ENCODE results near the gene RAB27A. TPM values are rescaled to one million over a fixed set of nuclear protein-coding genes. Genes with fewer than 3 reads are reported as not detected.
"Not testable (repeated sequence)": the region's sequence is repeated elsewhere in the genome, so short reads cannot be mapped to it uniquely, and the experiment has no call there.

Gene RAB27A
- total and polyA plus RNA-seq, 4 donors = 20.5 to 67.5 (median 44.5) TPM

DNA sequence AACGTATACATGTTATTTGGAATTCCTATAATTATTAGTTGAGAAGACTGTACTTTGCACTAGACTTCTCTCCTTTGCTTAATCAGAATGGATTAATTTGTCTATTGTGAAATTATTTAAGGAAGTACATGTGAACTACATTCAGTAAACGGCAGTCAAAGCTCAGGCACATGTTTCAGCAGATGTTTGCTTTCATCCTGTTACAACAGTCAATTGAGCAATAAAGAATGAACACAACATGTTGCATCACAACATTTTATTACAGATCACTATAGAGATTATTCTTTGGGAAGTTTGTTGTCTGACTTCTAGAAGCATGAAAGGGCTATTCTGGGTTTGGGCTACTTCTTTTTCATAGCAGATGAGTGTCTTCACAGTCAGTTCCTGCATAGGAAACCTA lies 39.2 kb downstream of the RAB27A start:
- H3K36me3 ChIP-seq (ENCODE audit: control insufficient read depth in 1 of 2, insufficient read depth in 2 of 2, low read length in 1 of 2) = peaks cover 0 to 2% of the 10 kb centered on the region in 2 donors
- H3K4me1 ChIP-seq (ENCODE audit: control insufficient read depth in 1 of 2, insufficient read depth in 2 of 2, low read length in 2 of 2) = no peaks in the 10 kb centered on the region
- intact Hi-C loops (cut with DNase I) = no loop called here
- 73 to 85% methylated on average over 2 of the region's 2 CpGs for WGBS, 2 donors
- no peak overlapping the region for H3K4me3 ChIP-seq (ENCODE audit: low read length in 2 of 2)
- no peaks in the 10 kb centered on the region for H3K27me3 ChIP-seq (ENCODE audit: control insufficient read depth in 1 of 2, insufficient read depth in 2 of 2, low read length in 1 of 2)
- ATAC-seq (ENCODE audit: low FRiP score) = no peak
- no peaks in the 10 kb centered on the region for H3K9me3 ChIP-seq (ENCODE audit: control insufficient read depth, low read length)
- no peak overlapping the region for H3K27ac ChIP-seq (ENCODE audit: low read depth in 1 of 2, low read length in 2 of 2)
- no peak for DNase-seq

DNA sequence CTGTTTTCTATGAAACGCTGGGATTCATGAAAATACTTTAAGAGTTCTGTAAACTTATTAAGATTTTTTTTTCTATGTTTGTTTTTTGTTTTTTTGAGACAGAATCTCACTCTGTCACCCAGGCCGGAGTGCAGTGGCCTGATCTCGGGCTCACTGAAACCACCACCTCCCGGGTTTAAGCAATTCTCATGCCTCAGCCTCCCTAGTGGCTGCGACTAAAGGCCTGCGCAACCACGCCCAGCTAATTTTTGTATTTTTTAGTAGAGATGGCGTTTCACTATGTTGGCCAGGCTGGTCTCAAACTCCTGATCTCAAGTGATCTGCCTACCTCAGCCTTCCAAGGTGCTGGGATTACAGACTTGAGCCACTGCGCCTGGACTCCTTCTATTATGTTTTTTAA lies 39.7 kb downstream of the RAB27A start:
- H3K27me3 ChIP-seq (ENCODE audit: control insufficient read depth in 1 of 2, insufficient read depth in 2 of 2, low read length in 1 of 2); ATAC-seq (ENCODE audit: low FRiP score); H3K4me3 ChIP-seq (ENCODE audit: low read length in 2 of 2); intact Hi-C loops (cut with DNase I); H3K27ac ChIP-seq (ENCODE audit: low read depth in 1 of 2, low read length in 2 of 2); DNase-seq; H3K4me1 ChIP-seq (ENCODE audit: control insufficient read depth in 1 of 2, insufficient read depth in 2 of 2, low read length in 2 of 2); H3K9me3 ChIP-seq (ENCODE audit: control insufficient read depth, low read length); H3K36me3 ChIP-seq (ENCODE audit: control insufficient read depth in 1 of 2, insufficient read depth in 2 of 2, low read length in 1 of 2): not testable (repeated sequence)
- WGBS, 2 donors = 95% methylated on average over 9 of the region's 9 CpGs

DNA sequence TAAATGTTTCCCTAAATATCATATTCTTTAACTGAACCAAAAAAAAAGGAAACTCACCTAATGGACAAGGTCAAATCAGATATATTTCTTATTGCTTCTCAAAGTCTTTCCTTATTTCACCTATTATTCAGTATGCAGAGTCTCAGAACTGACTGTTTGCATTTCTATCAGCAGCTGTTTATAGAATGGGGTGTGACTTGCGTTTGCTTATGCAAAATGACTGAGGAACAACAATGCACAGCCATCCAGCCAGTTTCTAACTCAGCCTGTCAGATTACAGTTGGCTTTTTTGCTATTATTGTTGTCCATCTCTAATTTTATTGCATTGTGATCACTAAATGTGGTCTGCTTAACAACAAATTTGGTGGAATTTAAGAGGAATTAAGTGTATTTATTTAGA lies 40.7 kb downstream of the RAB27A start:
- no peak for DNase-seq
- intact Hi-C loops (cut with DNase I) = no loop called here
- WGBS, 2 donors = 90 to 95% methylated on average over 1 of the region's 1 CpG
- Histone ChIP-seq H3K4me3 (ENCODE audit: low read length in 2 of 2) (no peak overlapping the region), H3K36me3 (ENCODE audit: control insufficient read depth in 1 of 2, insufficient read depth in 2 of 2, low read length in 1 of 2) (peaks cover 2 to 4% of the 10 kb centered on the region in 2 donors), H3K27me3 (ENCODE audit: control insufficient read depth in 1 of 2, insufficient read depth in 2 of 2, low read length in 1 of 2) (no peaks in the 10 kb centered on the region), H3K4me1 (ENCODE audit: control insufficient read depth in 1 of 2, insufficient read depth in 2 of 2, low read length in 2 of 2) (no peaks in the 10 kb centered on the region), H3K9me3 (ENCODE audit: control insufficient read depth, low read length) (no peaks in the 10 kb centered on the region), H3K27ac (ENCODE audit: low read depth in 1 of 2, low read length in 2 of 2) (no peak overlapping the region)
- ATAC-seq (ENCODE audit: low FRiP score) = no peak

DNA sequence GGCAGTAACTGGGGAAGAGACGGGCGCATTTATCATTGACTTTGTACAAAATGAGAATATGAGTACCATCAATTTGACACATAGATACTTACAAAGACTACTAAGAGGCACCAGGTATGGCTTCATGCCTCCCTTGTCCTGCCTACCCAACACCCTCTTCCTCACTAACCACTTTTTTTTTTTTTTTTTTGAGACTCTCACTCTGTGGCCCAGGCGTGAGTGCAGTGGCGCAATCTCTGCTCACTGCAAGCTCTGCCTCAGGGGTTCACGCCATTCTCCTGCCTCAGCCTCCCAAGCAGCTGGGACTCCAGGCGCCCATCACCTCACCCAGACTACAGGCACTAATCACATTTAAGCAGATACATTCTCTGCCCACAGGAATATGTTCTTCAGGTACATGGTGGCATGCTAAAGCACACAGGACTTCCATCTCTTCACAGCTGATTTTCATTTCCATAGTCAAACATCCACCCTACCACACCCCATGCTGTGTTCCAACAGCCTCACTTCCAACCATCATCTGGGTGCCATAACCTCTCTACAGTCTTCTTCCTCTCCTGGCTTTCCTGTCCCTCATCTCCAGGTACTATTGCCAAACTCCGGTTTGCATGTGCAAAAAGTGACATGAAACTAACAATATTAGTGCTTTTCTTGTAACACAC lies 41.7 kb downstream of the RAB27A start:
- 95 to 96% methylated on average over 7 of the region's 7 CpGs for WGBS, 2 donors
- Histone ChIP-seq H3K9me3 (ENCODE audit: control insufficient read depth, low read length) (no peaks in the 10 kb centered on the region), H3K27me3 (ENCODE audit: control insufficient read depth in 1 of 2, insufficient read depth in 2 of 2, low read length in 1 of 2) (no peaks in the 10 kb centered on the region), H3K36me3 (ENCODE audit: control insufficient read depth in 1 of 2, insufficient read depth in 2 of 2, low read length in 1 of 2) (peaks cover 2 to 4% of the 10 kb centered on the region in 2 donors), H3K27ac (ENCODE audit: low read depth in 1 of 2, low read length in 2 of 2) (no peak overlapping the region), H3K4me1 (ENCODE audit: control insufficient read depth in 1 of 2, insufficient read depth in 2 of 2, low read length in 2 of 2) (no peaks in the 10 kb centered on the region), H3K4me3 (ENCODE audit: low read length in 2 of 2) (no peak overlapping the region)
- intact Hi-C loops (cut with DNase I) = no loop called here
- ATAC-seq (ENCODE audit: low FRiP score) (no peak), DNase-seq (no peak)

DNA sequence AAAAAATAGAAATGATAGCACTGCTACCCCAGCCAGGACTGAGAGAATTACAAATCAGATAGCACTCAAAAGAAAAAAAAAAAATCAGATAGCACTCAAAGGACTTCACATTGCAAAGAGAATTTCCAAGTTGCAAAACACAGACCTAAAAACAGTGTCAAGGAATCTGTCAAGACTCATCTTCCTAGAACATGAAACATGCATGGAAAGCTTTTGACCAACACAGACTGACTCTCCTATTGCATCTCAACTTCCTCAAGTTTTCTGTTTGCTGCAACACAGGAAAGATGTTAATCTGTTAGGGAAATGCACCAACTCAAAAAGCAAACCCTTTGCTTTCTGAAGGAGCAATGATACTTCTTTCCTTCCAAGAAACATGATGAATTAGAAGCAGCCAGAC lies 42.3 kb downstream of the RAB27A start:
- Histone ChIP-seq H3K36me3 (ENCODE audit: control insufficient read depth in 1 of 2, insufficient read depth in 2 of 2, low read length in 1 of 2) (peaks cover 2 to 4% of the 10 kb centered on the region in 2 donors), H3K4me3 (ENCODE audit: low read length in 2 of 2) (no peak overlapping the region), H3K27me3 (ENCODE audit: control insufficient read depth in 1 of 2, insufficient read depth in 2 of 2, low read length in 1 of 2) (no peaks in the 10 kb centered on the region), H3K9me3 (ENCODE audit: control insufficient read depth, low read length) (no peaks in the 10 kb centered on the region), H3K4me1 (ENCODE audit: control insufficient read depth in 1 of 2, insufficient read depth in 2 of 2, low read length in 2 of 2) (no peaks in the 10 kb centered on the region), H3K27ac (ENCODE audit: low read depth in 1 of 2, low read length in 2 of 2) (no peak overlapping the region)
- intact Hi-C loops (cut with DNase I) = no loop called here
- DNase-seq (no peak), ATAC-seq (ENCODE audit: low FRiP score) (no peak)

DNA sequence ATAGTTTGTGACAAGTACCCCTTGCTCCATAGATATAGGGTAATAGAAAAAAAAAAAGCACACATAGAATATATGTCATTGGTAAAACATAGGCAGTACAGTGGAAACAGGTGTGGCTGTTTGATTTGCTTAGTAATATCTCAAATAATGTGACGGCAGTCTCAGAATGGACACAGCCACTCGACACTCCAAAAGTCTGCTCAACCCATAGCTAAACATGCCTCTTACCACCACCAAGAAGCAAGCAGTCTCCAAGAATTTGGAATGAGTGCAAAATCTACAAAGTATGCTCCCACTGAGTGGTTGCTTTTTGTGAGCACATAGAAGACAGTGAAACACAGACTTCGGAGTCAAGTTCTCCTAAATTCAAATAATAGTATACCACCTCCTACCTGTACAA lies 43.0 kb downstream of the RAB27A start:
- H3K36me3 ChIP-seq (ENCODE audit: control insufficient read depth in 1 of 2, insufficient read depth in 2 of 2, low read length in 1 of 2) = peaks cover 2 to 4% of the 10 kb centered on the region in 2 donors
- WGBS, 2 donors = 88 to 91% methylated on average over 3 of the region's 3 CpGs
- no peaks in the 10 kb centered on the region for H3K9me3 ChIP-seq (ENCODE audit: control insufficient read depth, low read length)
- no peaks in the 10 kb centered on the region for H3K27me3 ChIP-seq (ENCODE audit: control insufficient read depth in 1 of 2, insufficient read depth in 2 of 2, low read length in 1 of 2)
- no peaks in the 10 kb centered on the region for H3K4me1 ChIP-seq (ENCODE audit: control insufficient read depth in 1 of 2, insufficient read depth in 2 of 2, low read length in 2 of 2)
- no peak overlapping the region for H3K4me3 ChIP-seq (ENCODE audit: low read length in 2 of 2)
- DNase-seq (no peak), ATAC-seq (ENCODE audit: low FRiP score) (no peak)
- no peak overlapping the region for H3K27ac ChIP-seq (ENCODE audit: low read depth in 1 of 2, low read length in 2 of 2)
- intact Hi-C loops (cut with DNase I) = no loop called here

DNA sequence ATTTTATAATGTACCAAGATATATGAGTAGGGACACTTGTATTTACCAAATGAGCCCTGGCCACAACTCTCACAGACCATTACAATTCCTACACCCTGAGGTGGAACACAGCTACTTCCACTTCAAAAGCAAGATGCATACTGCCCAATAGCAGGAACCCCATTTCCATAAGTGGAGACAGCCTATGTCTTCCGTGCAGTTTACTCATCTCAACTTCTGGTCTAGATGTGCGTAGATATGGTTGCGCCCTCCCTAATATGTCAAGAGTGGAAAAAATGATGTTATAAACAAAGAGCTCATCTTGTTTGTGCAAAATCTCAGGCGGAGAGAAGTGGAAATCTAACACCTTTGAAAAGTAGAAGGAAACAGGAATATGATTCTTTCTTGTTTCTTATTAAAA lies 44.6 kb downstream of the RAB27A start:
- Histone ChIP-seq H3K4me1 (ENCODE audit: control insufficient read depth in 1 of 2, insufficient read depth in 2 of 2, low read length in 2 of 2) (no peaks in the 10 kb centered on the region), H3K4me3 (ENCODE audit: low read length in 2 of 2) (no peak overlapping the region), H3K9me3 (ENCODE audit: control insufficient read depth, low read length) (no peaks in the 10 kb centered on the region), H3K27me3 (ENCODE audit: control insufficient read depth in 1 of 2, insufficient read depth in 2 of 2, low read length in 1 of 2) (no peaks in the 10 kb centered on the region), H3K36me3 (ENCODE audit: control insufficient read depth in 1 of 2, insufficient read depth in 2 of 2, low read length in 1 of 2) (peaks cover 2 to 4% of the 10 kb centered on the region in 2 donors), H3K27ac (ENCODE audit: low read depth in 1 of 2, low read length in 2 of 2) (no peak overlapping the region)
- DNase-seq (no peak), ATAC-seq (ENCODE audit: low FRiP score) (no peak)
- intact Hi-C loops (cut with DNase I) = no loop called here
- 94% methylated on average over 4 of the region's 4 CpGs for WGBS, 2 donors

DNA sequence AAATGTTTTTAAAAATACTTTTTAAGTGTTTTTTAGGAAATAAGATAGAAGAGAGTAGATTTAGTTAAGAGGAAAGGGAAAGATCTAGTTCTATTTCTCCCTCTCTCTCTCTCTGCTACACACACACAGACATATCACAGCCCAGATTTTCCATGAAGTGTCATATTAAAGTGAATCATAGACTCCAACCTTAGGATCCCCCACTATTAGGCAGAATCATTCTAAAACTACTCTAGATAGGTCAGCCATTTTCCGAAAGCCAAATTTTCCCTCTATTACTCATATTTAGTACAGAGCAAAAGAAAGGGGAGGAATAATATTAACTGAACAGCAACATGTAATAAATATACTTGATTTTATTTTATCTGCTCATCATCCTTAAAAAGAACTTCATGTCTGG lies 47.7 kb downstream of the RAB27A start:
- intact Hi-C loops (cut with DNase I) = no loop called here
- no peaks in the 10 kb centered on the region for H3K4me1 ChIP-seq (ENCODE audit: control insufficient read depth in 1 of 2, insufficient read depth in 2 of 2, low read length in 2 of 2)
- no peaks in the 10 kb centered on the region for H3K27me3 ChIP-seq (ENCODE audit: control insufficient read depth in 1 of 2, insufficient read depth in 2 of 2, low read length in 1 of 2)
- no peaks in the 10 kb centered on the region for H3K9me3 ChIP-seq (ENCODE audit: control insufficient read depth, low read length)
- H3K27ac ChIP-seq (ENCODE audit: low read depth in 1 of 2, low read length in 2 of 2) = no peak overlapping the region
- ATAC-seq (ENCODE audit: low FRiP score) (no peak), DNase-seq (no peak)
- H3K4me3 ChIP-seq (ENCODE audit: low read length in 2 of 2) = no peak overlapping the region
- peaks cover 0 to 4% of the 10 kb centered on the region in 2 donors for H3K36me3 ChIP-seq (ENCODE audit: control insufficient read depth in 1 of 2, insufficient read depth in 2 of 2, low read length in 1 of 2)
- WGBS, 2 donors = 0 to 84% methylated on average over 1 of the region's 1 CpG

DNA sequence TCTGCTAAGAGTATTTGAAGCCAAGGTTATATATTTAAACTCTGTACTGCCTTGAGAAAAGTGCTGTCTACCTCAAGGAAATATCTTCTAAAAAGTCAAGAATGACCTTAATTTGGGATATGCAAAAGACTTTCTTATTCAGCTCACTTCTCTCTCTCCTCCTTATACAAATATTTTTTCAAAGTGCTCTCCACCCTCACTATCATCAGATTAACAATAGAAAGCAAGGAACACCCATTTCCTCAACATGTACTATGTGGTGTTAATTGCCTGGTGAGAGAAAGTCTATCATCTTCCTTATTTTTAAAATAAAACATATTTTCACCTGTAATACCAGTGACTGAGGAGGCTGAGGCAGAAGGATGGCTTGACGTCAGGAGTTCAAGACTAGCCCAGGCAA lies 48.4 kb downstream of the RAB27A start:
- 91 to 92% methylated on average over 1 of the region's 1 CpG for WGBS, 2 donors

More for the DNA sequence above, 48.4 kb downstream of the RAB27A start:
- no peak overlapping the region for H3K4me3 ChIP-seq (ENCODE audit: low read length in 2 of 2)
- H3K36me3 ChIP-seq (ENCODE audit: control insufficient read depth in 1 of 2, insufficient read depth in 2 of 2, low read length in 1 of 2) = peaks cover 0 to 4% of the 10 kb centered on the region in 2 donors
- H3K9me3 ChIP-seq (ENCODE audit: control insufficient read depth, low read length) = no peaks in the 10 kb centered on the region
- intact Hi-C loops (cut with DNase I) = no loop called here
- DNase-seq (no peak), ATAC-seq (ENCODE audit: low FRiP score) (no peak)
- H3K4me1 ChIP-seq (ENCODE audit: control insufficient read depth in 1 of 2, insufficient read depth in 2 of 2, low read length in 2 of 2) = no peaks in the 10 kb centered on the region
- H3K27ac ChIP-seq (ENCODE audit: low read depth in 1 of 2, low read length in 2 of 2) = no peak overlapping the region
- no peaks in the 10 kb centered on the region for H3K27me3 ChIP-seq (ENCODE audit: control insufficient read depth in 1 of 2, insufficient read depth in 2 of 2, low read length in 1 of 2)

Measured in aorta (tissue), 5 donors.